A204.1 (cell line): ENCODE data around the gene MT3.

Experiments
- FAIRE-seq: peaks from 2 replicates; lab custom pipeline; 2012; peaks lifted over from hg19 to GRCh38; lab: Jason Lieb, UNC

The MT3 gene

GRCh38 chr16:56589141-56590039, at the start of gene MT3:
MT3 (plus strand) TSS chr16:56589528; CDS start chr16:56589591, 63 bp downstream.
- FAIRE-seq = no peak

GRCh38 chr16:56539656-56540055, 49.7 kb upstream of the MT3 start:
- no peak for FAIRE-seq

- no peak for FAIRE-seq
Measured at GRCh38 chr16:56542039-56542438, 47.3 kb upstream of the MT3 start.

- no peak for FAIRE-seq
Measured at GRCh38 chr16:56547120-56547948, 42.0 kb upstream of the MT3 start.

GRCh38 chr16:56547949-56548567, 41.3 kb upstream of the MT3 start:
- FAIRE-seq = no peak

DNA sequence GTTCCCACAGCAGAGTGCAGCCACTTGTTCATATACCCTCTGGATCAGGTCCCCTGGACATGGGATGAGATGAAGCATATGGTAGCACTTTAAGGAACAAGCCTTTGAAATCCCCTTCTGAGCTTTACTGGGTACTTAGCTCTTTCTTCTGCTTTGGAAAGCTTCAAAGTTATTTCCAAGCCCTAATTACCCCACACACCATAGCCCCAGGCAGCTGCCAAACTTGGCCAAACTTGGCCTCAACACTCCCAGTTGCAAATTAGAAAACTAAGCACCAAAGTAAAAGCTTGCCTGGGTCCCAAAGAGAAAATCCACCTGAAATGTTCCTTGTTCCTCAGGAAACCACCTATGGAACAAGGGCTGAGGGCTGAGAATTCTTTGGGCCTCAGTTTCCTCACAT, 40.2 kb upstream of the MT3 start:
- no peak for FAIRE-seq

DNA sequence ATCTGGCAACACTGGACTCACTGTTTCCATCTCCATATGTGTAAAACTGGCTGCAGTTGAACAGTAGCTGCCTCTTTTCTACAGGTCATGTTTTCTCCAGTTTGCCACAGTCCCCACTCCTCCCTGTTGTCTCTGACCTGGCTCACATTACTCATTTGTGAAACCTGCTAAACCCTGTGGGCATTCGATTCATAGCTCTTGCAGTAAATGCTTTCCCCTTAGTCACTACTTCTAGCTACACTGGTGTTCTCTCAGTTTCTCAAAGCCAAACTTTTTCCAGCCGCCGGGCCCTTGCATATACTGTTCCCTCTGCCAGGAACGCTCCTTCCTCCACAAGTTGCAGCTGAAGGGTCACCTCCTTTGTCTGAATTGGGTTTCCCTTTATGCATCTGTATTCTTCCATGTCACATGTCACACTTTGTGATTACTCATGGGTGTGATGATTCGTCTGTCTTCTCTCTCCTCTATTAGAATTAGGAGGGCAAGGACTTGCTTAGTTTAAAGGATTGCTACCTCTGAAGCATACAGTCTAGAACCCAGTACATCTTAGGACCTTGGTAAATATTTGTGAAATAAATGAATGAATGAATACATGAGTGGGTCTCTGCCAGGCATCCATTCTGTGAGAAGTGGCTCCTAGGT, 39.5 kb upstream of the MT3 start:
- no peak for FAIRE-seq

DNA sequence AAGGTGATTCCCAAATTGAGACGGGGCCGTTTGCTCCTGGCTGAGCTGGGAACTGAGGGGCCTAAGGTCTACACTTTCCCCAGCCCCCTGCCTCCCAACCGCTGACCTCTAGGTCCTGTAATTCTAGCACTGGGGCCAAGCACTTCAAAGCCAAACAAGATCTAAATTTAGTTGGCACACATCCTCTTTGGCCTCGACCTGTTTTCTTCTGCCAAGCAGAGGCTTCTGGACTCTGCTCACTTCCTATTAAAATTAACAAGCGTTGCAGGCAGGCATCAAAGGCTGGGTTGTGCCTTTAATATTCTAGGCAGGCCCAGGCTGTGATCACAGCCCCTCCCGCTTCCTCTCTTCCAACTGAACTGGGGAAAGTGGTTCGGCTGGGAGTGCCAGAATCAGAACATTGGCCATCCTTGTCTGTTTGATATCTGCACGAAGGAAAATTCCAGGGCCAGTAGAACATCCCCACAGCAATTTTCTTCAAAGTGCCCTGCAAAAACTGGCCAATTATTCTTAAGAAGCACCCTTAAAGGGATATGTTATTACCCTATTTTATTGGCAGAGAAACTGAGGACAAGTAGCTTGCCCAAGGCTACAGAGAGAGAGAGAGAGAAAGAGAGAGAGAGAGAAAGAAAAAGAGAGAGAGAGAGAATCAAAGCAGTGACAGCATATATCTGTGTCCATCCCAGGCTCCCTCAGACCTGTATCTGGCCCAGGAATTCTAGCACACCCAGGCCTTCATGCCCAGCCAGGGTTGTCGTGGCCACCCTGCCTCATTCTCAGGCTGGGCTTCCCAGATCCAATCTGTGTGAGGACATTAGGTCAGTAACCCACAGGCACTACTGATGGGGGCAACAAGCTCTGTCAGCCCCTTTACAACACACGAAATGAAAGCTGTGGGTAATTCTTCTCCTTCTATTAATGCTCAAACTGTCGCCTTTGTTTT, 37.3 kb upstream of the MT3 start:
- no peak for FAIRE-seq

GRCh38 chr16:56554441-56554840, 34.9 kb upstream of the MT3 start:
- no peak for FAIRE-seq

- FAIRE-seq = no peak
Measured at GRCh38 chr16:56558024-56558747, 31.1 kb upstream of the MT3 start.

- no peak for FAIRE-seq
Measured at GRCh38 chr16:56559109-56559508, 30.2 kb upstream of the MT3 start.

- no peak for FAIRE-seq
Measured at GRCh38 chr16:56560447-56560846, 28.9 kb upstream of the MT3 start.

DNA sequence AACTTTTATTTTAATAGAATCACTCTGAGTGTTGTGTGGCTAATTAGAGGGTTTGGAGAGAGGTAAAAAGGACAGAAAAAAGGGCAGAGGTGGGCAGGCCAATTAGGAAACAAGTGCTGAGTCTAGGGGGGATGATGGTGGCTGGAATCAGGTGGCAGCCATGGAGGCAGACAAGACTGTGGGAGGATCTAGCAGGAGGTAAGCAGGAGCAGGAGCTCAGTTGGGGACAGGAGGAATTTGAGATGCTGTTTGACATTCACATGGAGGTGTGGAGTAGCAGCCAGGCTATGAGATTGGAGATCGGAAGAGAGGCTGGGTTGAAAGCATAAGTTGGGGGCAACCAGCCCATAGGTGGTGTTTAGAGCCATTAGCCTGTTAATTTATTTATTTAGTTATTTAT, 28.2 kb upstream of the MT3 start:
- FAIRE-seq = no peak

- FAIRE-seq = no peak
Measured at GRCh38 chr16:56564793-56565477, 24.4 kb upstream of the MT3 start, which contains the start of gene MT4. MT4 (plus strand) TSS chr16:56565073; CDS start chr16:56565129, 56 bp downstream.

- no peak for FAIRE-seq
Measured at GRCh38 chr16:56569971-56570370, 19.4 kb upstream of the MT3 start.

DNA sequence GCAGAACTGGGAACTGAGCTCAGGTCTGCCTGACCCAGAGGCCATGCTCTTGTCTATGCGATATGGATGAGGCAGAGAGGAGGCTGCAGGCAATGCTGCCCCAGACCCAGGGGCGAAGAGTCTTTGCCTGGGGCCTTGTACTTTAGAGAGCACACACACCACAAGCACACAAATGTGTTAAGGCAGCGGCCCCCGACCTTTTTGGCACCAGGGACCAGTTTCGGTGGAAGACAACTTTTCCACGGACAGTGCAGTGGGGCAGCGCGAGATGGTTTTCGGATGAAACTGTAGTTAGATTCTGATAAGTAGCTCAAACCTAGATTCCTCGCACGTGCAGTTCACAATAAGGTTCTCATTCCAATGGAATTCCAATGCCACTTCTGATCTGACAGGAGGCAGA, 17.8 kb upstream of the MT3 start:
- FAIRE-seq = no peak

- no peak for FAIRE-seq
Measured at GRCh38 chr16:56574625-56575024, 14.7 kb upstream of the MT3 start.

DNA sequence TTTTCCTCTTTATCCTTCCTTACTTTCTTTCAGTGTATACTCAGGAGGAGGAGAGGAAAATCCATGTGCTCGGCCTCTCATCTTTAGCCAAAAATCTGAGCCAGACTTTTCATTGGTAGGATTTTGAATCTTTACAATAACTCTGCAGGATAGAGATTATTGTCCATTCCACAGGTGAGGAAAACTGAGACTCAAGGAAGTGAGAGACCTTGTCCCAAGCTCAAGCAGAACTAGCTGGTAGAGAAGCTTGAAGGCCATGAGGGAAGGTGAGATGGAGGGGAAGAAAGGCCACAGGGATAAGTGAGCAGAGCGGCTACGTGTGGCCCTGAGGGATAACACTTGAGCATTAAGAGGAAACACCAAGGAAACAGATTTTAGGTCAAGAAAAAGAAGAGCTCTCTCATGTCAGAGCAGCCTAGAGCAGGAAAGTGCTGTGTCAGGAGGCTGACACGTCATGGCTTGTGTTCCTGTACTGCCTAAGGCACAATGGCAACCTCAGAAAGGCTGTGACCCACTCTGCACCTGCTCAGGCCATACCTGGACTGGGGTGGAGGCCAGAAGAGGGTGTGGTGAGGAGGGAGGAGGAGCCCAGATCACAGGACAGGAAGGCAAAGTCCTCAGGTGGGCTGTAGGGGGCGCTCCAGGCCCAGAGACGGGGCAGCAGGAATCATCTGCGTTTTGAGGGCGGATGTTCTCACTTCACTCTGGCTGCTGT, 12.6 kb upstream of the MT3 start:
- FAIRE-seq = no peak

GRCh38 chr16:56577300-56577625, 12.1 kb upstream of the MT3 start:
- FAIRE-seq = no peak
